Loucy (cell line): ENCODE results near the gene ZNF385D.

Source experiments
- H2AFZ ChIP-seq: fragments of 200-600 bp; sonication (generic); 2 replicates; pipeline ENCODE4 v1.6.0; 2016; ENCODE audit warnings: antibody characterized with exemption, mild to moderate bottlenecking, low read length, moderate library complexity
- H3F3A ChIP-seq: fragments of 200-600 bp; 2 replicates; pipeline ENCODE4 v1.6.0; 2016; ENCODE audit warnings: antibody characterized with exemption, low read depth, mild to moderate bottlenecking
- H3K27me3 ChIP-seq: fragments of 200-600 bp; sonication (generic); 2 replicates; pipeline ENCODE4 v1.6.1; 2014; ENCODE audit warnings: low read length, mild to moderate bottlenecking; ENCODE audit not compliant: insufficient read depth, poor library complexity, severe bottlenecking
- H3K36me3 ChIP-seq: fragments of 200-600 bp; sonication (generic); 2 replicates; pipeline ENCODE4 v1.6.1; 2016; ENCODE audit warnings: low read length; ENCODE audit not compliant: insufficient read depth
- H3K4me1 ChIP-seq: fragments of 200-600 bp; sonication (generic); 2 replicates; pipeline ENCODE4 v1.5.1; 2014; ENCODE audit warnings: low read length, mild to moderate bottlenecking; ENCODE audit not compliant: insufficient read depth, poor library complexity, severe bottlenecking
- H3K4me2 ChIP-seq: fragments of 200-600 bp; sonication (generic); 2 replicates; pipeline ENCODE4 v1.6.0; 2014; ENCODE audit warnings: antibody characterized with exemption, low read length, low read depth, mild to moderate bottlenecking; ENCODE audit not compliant: poor library complexity, severe bottlenecking
- H3K4me3 ChIP-seq: fragments of 200-600 bp; sonication (generic); 2 replicates; pipeline ENCODE4 v1.5.1; 2014; ENCODE audit warnings: low read length, mild to moderate bottlenecking, mixed read lengths; ENCODE audit not compliant: poor library complexity, severe bottlenecking
- H3K79me2 ChIP-seq: fragments of 200-600 bp; sonication (generic); 2 replicates; pipeline ENCODE4 v1.6.1; 2014; ENCODE audit warnings: low read length; ENCODE audit not compliant: insufficient read depth
- H3K9ac ChIP-seq: fragments of 200-600 bp; sonication (generic); 2 replicates; pipeline ENCODE4 v1.6.0; 2014; ENCODE audit warnings: mild to moderate bottlenecking, low read depth, low read length, moderate library complexity; ENCODE audit not compliant: poor library complexity, severe bottlenecking
- H3K9me2 ChIP-seq: fragments of 200-600 bp; sonication (generic); replicated peaks from 2 replicates; pipeline ENCODE4 v1.6.1; 2016; ENCODE audit warnings: low read depth, low read length, mixed read lengths
- H3K9me3 ChIP-seq: fragments of 200-600 bp; sonication (generic); 2 replicates; pipeline ENCODE4 v1.6.1; 2014; ENCODE audit warnings: mild to moderate bottlenecking, antibody characterized with exemption, low read length, low read depth; ENCODE audit not compliant: insufficient read depth
- H4K20me1 ChIP-seq: fragments of 200-600 bp; sonication (generic); 2 replicates; pipeline ENCODE4 v1.6.0; 2014; ENCODE audit warnings: antibody characterized with exemption, low read length, mild to moderate bottlenecking; ENCODE audit not compliant: insufficient read depth, poor library complexity, severe bottlenecking
- CTCF ChIP-seq: fragments of 200-600 bp; sonication (generic); conservative IDR thresholded peaks from 2 replicates; pipeline ENCODE4 v1.5.1; 2014; ENCODE audit warnings: mild to moderate bottlenecking, antibody characterized with exemption, low read length
- EZH2phosphoT487 ChIP-seq: fragments of 200-600 bp; IDR thresholded peaks from 2 replicates; pipeline ENCODE4 v1.6.1; 2018; ENCODE audit warnings: antibody characterized with exemption, mild to moderate bottlenecking, moderate library complexity, borderline replicate concordance

The ZNF385D gene

GRCh38 chr3:21718161-21718765 lies 32.7 kb downstream of the ZNF385D start:
- Histone ChIP-seq H4K20me1 (no peaks in the 10 kb centered on the region), H3K9me3 (no peaks in the 10 kb centered on the region; the same call in 1 of the 2 replicates), H2AFZ (no peak overlapping the region), H3K4me3 (no peak overlapping the region), H3F3A (no peaks in the 10 kb centered on the region), H3K36me3 (no peaks in the 10 kb centered on the region), H3K79me2 (no peaks in the 10 kb centered on the region), H3K9me2 (no peaks in the 10 kb centered on the region), H3K4me1 (no peaks in the 10 kb centered on the region), H3K4me2 (no peak overlapping the region), H3K27me3 (no peaks in the 10 kb centered on the region), H3K9ac (no peak overlapping the region)
- TF ChIP-seq EZH2phosphoT487 (no peak), CTCF (no peak)

- Histone ChIP-seq H3K4me2 (no peak overlapping the region), H4K20me1 (no peaks in the 10 kb centered on the region), H3K9me2 (no peaks in the 10 kb centered on the region), H3K9me3 (no peaks in the 10 kb centered on the region), H3K36me3 (no peaks in the 10 kb centered on the region), H3K4me1 (no peaks in the 10 kb centered on the region), H3F3A (no peaks in the 10 kb centered on the region), H3K9ac (no peak overlapping the region), H3K4me3 (no peak overlapping the region), H3K79me2 (no peaks in the 10 kb centered on the region), H3K27me3 (no peaks in the 10 kb centered on the region), H2AFZ (no peak overlapping the region)
- TF ChIP-seq CTCF (no peak), EZH2phosphoT487 (no peak)
Measured at GRCh38 chr3:21715662-21716061, 35.3 kb downstream of the ZNF385D start.

DNA sequence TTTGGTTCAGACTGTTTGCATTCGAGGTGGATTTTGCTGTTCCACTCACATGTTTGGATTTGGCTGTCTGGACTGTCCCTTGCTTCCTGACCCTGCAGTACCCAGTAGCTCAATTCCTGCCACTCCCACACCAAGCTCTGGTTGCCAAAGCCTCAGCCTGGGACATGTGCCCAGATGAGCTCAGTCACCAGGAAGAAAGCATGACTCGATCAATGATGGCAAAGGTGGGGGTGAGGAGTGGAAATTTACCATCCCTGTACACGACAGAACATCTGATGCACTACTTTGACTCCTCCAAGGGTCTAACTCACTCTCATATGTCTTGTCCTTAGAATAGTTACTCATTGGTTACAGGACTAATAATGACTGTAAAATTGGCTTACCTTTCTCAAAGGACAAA lies 45.2 kb downstream of the ZNF385D start:
- TF ChIP-seq EZH2phosphoT487 (no peak), CTCF (no peak)
- Histone ChIP-seq H4K20me1 (no peaks in the 10 kb centered on the region), H3F3A (no peaks in the 10 kb centered on the region), H3K9me2 (no peaks in the 10 kb centered on the region), H3K9ac (no peak overlapping the region), H3K36me3 (no peaks in the 10 kb centered on the region), H3K79me2 (no peaks in the 10 kb centered on the region), H3K4me2 (no peak overlapping the region), H3K4me1 (no peaks in the 10 kb centered on the region), H3K9me3 (no peaks in the 10 kb centered on the region), H2AFZ (no peak overlapping the region), H3K4me3 (no peak overlapping the region), H3K27me3 (no peaks in the 10 kb centered on the region)
